Endothelial cell of umbilical vein (primary cell): ENCODE measurements around the gene PTPN6. TPM values are rescaled to one million over a fixed set of nuclear protein-coding genes. Genes with fewer than 3 reads are reported as not detected.

ENCODE experiments used
- BruUV-seq: library from RNA; stranded (reverse); fragments of 400-500 nt; replicated peaks from 2 replicates; lab custom pipeline; 2021; lab: Mats Ljungman, UMichigan
- CTCF ChIA-PET: fragments of 300-600, 350-600 bp; sonication (Branson Sonifier 250); formaldehyde crosslinking; loops from one replicate; lab custom pipeline; 2021; ENCODE audit warnings: antibody characterized with exemption, inconsistent platforms; lab: Charles Lee
- POLR2A ChIA-PET: fragments of 300-600, 350-600 bp; sonication (Branson Sonifier 250); formaldehyde crosslinking; loops from one replicate; lab custom pipeline; 2021; ENCODE audit warnings: antibody characterized with exemption, inconsistent platforms; lab: Charles Lee
- DNase-seq: peaks from one replicate; pipeline ENCODE4 v3.0.0-alpha.2; 2011; ENCODE audit warnings: low read depth, low spot score
- FAIRE-seq: peaks from 2 replicates; lab custom pipeline; 2011; peaks lifted over from hg19 to GRCh38; lab: Jason Lieb, UNC
- H2AFZ ChIP-seq: 2 replicates; pipeline ENCODE4 v1.6.0; 2012; ENCODE audit warnings: low read depth, low read length, control low read depth, inconsistent platforms
- H3K27ac ChIP-seq: 2 replicates; pipeline ENCODE4 v1.5.1; 2011; ENCODE audit warnings: low read depth, mild to moderate bottlenecking, control low read depth, low read length, moderate library complexity; ENCODE audit not compliant: insufficient read depth
- H3K27me3 ChIP-seq, 2 experiments: 2 replicates each; pipeline versions ENCODE4 v1.6.0 to v1.6.1; 2011; ENCODE audit warnings: low read length in 2 of 2, mixed read lengths in 1 of 2; ENCODE audit not compliant: control insufficient read depth in 2 of 2, insufficient read depth in 2 of 2
- H3K36me3 ChIP-seq, 2 experiments: 2 replicates in 1 of 2; 3 replicates in 1 of 2; pipeline ENCODE4 v1.5.1; 2011; ENCODE audit warnings: low read length in 2 of 2, mild to moderate bottlenecking in 1 of 2, moderate library complexity in 1 of 2; ENCODE audit not compliant: control insufficient read depth in 2 of 2, insufficient read depth in 2 of 2; ENCODE audit errors: extremely low read depth in 1 of 2
- H3K4me1 ChIP-seq: 3 replicates; pipeline ENCODE4 v1.5.1; 2011; ENCODE audit warnings: mild to moderate bottlenecking, low read length; ENCODE audit not compliant: control insufficient read depth, insufficient read depth; ENCODE audit errors: extremely low read depth
- H3K4me2 ChIP-seq: 2 replicates; pipeline ENCODE4 v1.6.1; 2011; ENCODE audit warnings: low read length, control low read depth, mixed read lengths; ENCODE audit not compliant: insufficient read depth
- H3K4me3 ChIP-seq, 3 experiments: fragments of 200-600 bp in 1 of 3; sonication (generic), shearing (Covaris generic) in 1 of 3; replicated peaks in 1 of 3; 2 replicates each; pipeline ENCODE4 v1.5.1; 2011 to 2016; ENCODE audit warnings: control low read depth in 3 of 3, low read length in 3 of 3, mild to moderate bottlenecking in 2 of 3, inconsistent platforms in 1 of 3, low read depth in 1 of 3, moderate library complexity in 1 of 3; ENCODE audit not compliant: insufficient read depth in 1 of 3
- H3K79me2 ChIP-seq: 2 replicates; pipeline ENCODE4 v1.6.0; 2012; ENCODE audit warnings: low read length, inconsistent platforms; ENCODE audit not compliant: control insufficient read depth, insufficient read depth
- H3K9ac ChIP-seq: replicated peaks from 2 replicates; pipeline ENCODE3; 2011; ENCODE audit warnings: low read length, control low read depth; ENCODE audit not compliant: insufficient read depth; ENCODE audit errors: extremely low read depth
- H3K9me1 ChIP-seq: replicated peaks from 3 replicates; pipeline ENCODE4 v1.6.0; 2011; ENCODE audit warnings: mild to moderate bottlenecking, low read length; ENCODE audit not compliant: control insufficient read depth, insufficient read depth; ENCODE audit errors: extremely low read depth
- H3K9me3 ChIP-seq: replicated peaks from 2 replicates; pipeline ENCODE4 v1.5.1; 2012; ENCODE audit warnings: low read length, inconsistent platforms; ENCODE audit not compliant: control insufficient read depth, insufficient read depth
- H4K20me1 ChIP-seq: replicated peaks from 2 replicates; pipeline ENCODE3; 2011; ENCODE audit warnings: mild to moderate bottlenecking, low read length; ENCODE audit not compliant: control insufficient read depth, insufficient read depth; ENCODE audit errors: extremely low read depth
- EZH2 ChIP-seq: IDR thresholded peaks from 2 replicates; pipeline ENCODE4 v1.6.1; 2012; ENCODE audit warnings: borderline replicate concordance, low read depth, mild to moderate bottlenecking, moderate library complexity, low read length, inconsistent platforms; ENCODE audit not compliant: severe bottlenecking
- FOS ChIP-seq: IDR thresholded peaks from 2 replicates; pipeline ENCODE4 v1.6.1; 2011; ENCODE audit warnings: mild to moderate bottlenecking, low read length, moderate library complexity, borderline replicate concordance; ENCODE audit not compliant: insufficient read depth
- GATA2 ChIP-seq: IDR thresholded peaks from 2 replicates; pipeline ENCODE4 v1.7.0; 2011; ENCODE audit warnings: low read depth, mild to moderate bottlenecking, moderate library complexity, mixed read lengths, low read length; ENCODE audit not compliant: insufficient read length, insufficient read depth
- JUN ChIP-seq: IDR thresholded peaks from 2 replicates; pipeline ENCODE4 v1.6.1; 2011; ENCODE audit warnings: borderline replicate concordance, low read depth; ENCODE audit not compliant: insufficient read length, insufficient read depth
- MYC ChIP-seq: IDR thresholded peaks from one replicate; pipeline ENCODE4 v1.6.1; 2011; ENCODE audit warnings: mild to moderate bottlenecking, low read depth, low read length
- POLR2A ChIP-seq: IDR thresholded peaks from 2 replicates; pipeline ENCODE4 v1.6.1; 2012; ENCODE audit warnings: low read depth, mild to moderate bottlenecking, control low read depth, low read length
- dilution Hi-C: fragments of 300-500 bp; cut with MboI; formaldehyde crosslinking; loops from one replicate; pipeline ENCODE4 v1.15.0; 2019; ENCODE audit warnings: low sequenced_read_pairs; ENCODE audit not compliant: extremely low pct_ligation_motif_present
- intact Hi-C: fragments of 100-400 bp; cut with micrococcal nuclease; formaldehyde crosslinking; loops from one replicate; pipeline ENCODE4 v1.10.0; 2022
- polyA plus RNA-seq, 4 experiments: library from polyadenylated mRNA; depleted of rRNA in 3 of 4; stranded (reverse) in 3 of 4; unstranded in 1 of 4; fragments of >200 nt; gene quantifications; 2 replicates each; pipeline versions ENCODE4 v1.2.1 to v1.2.3, GENCODE V29; 2011 to 2012; ENCODE audit warnings: missing spikeins in 1 of 4
- total RNA-seq: library from RNA; stranded (reverse); gene quantifications from 2 replicates; pipeline ENCODE4 v1.2.3, GENCODE V29; 2021
- TF ChIP-seq, protein P1 (sequence below): IDR thresholded peaks from 2 replicates; pipeline ENCODE4 v1.6.1; 2011; ENCODE audit not compliant: insufficient read depth, insufficient read length

Gene PTPN6
- total and polyA plus RNA-seq, 2 donors (not counting 3 experiments of a cell fraction or from before 2014, with no cell fraction given) = 0.25 to 1.6 TPM

- TF ChIP-seq JUN (no peak), EZH2 (no peak), MYC (no peak), GATA2 (no peak), FOS (no peak), POLR2A (no peak)
- TF ChIP-seq, protein P1, sequence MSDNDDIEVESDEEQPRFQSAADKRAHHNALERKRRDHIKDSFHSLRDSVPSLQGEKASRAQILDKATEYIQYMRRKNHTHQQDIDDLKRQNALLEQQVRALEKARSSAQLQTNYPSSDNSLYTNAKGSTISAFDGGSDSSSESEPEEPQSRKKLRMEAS = no peak
- Histone ChIP-seq H3K27ac (no peak overlapping the region), H4K20me1 (no peaks in the 10 kb centered on the region), H3K4me1 (peaks cover 32% of the 10 kb centered on the region), H3K36me3 (no peaks in the 10 kb centered on the region), H2AFZ (no peak overlapping the region), H3K9me3 (no peaks in the 10 kb centered on the region), H3K4me2 (no peak overlapping the region), H3K27me3 (no peaks in the 10 kb centered on the region), H3K9ac (no peak overlapping the region), H3K4me3 (no peak overlapping the region), H3K79me2 (no peaks in the 10 kb centered on the region), H3K9me1 (no peaks in the 10 kb centered on the region)
- BruUV-seq = no TSS peak
- DNase-seq = no peak
- no peak for FAIRE-seq
- ChIA-PET CTCF (interaction anchor here (1.0 to 1.7 kb wide), 3 partner anchors 8 to 13 kb away, joined by 4 to 12 read pairs (median 7); partner anchors contain the start of gene C12orf57), POLR2A (interaction anchor here (1.8 kb wide), 1 partner anchor 14 kb away, joined by 6 read pairs; the partner anchor contains the start of genes C12orf57 and RNU7-1)
- intact Hi-C loops (no loop called here), dilution Hi-C loops (no loop called here)
Observed at GRCh38 chr12:6957151-6957701, 6.1 kb downstream of the PTPN6 start.
